PC-3 (cell line): ENCODE results near the gene ZBTB46. TPM values are rescaled to one million over a fixed set of nuclear protein-coding genes. Genes with fewer than 3 reads are reported as not detected.

Experiments
- ATAC-seq: fragments of 200-7000 bp; cut with Tn5 transposase; 2 replicates; pipeline ENCODE4 v1.9.1; 2020; ENCODE audit warnings: mild to moderate bottlenecking, moderate library complexity
- BruUV-seq: library from RNA; stranded (reverse); fragments of 400-500 nt; replicated peaks from 2 replicates; lab custom pipeline; 2021; lab: Mats Ljungman, UMichigan
- CTCF ChIA-PET: fragments of 300-600 bp; sonication (Branson Sonifier 250); formaldehyde crosslinking; loops from one replicate; lab custom pipeline; 2022; ENCODE audit warnings: antibody characterized with exemption; lab: Charles Lee
- POLR2A ChIA-PET: fragments of 300-600 bp; sonication (Branson Sonifier 250); formaldehyde crosslinking; loops from one replicate; lab custom pipeline; 2022; ENCODE audit warnings: antibody characterized with exemption; ENCODE audit not compliant: unreplicated experiment; lab: Charles Lee
- DNase-seq: peaks from one replicate; pipeline ENCODE4 v3.0.0-alpha.2; 2015
- H2AFZ ChIP-seq: fragments of 300-600 bp; sonication (generic); 2 replicates; pipeline ENCODE4 v1.6.0; 2016; ENCODE audit warnings: antibody characterized with exemption, low read length
- H3F3A ChIP-seq: fragments of 300-600 bp; sonication (generic); one replicate; pipeline ENCODE4 v1.6.0; 2017; ENCODE audit warnings: antibody characterized with exemption, low read length, control low read depth, mild to moderate bottlenecking; ENCODE audit not compliant: unreplicated experiment
- H3K27ac ChIP-seq: fragments of 300-600 bp; sonication (generic); 2 replicates; pipeline ENCODE4 v1.5.1; 2016; ENCODE audit warnings: mild to moderate bottlenecking, low read length
- H3K27me3 ChIP-seq: fragments of 300-600 bp; sonication (generic); 2 replicates; pipeline ENCODE4 v1.6.1; 2016; ENCODE audit warnings: low read length, mixed read lengths
- H3K36me3 ChIP-seq: fragments of 300-600 bp; sonication (generic); 2 replicates; pipeline ENCODE4 v1.6.1; 2016; ENCODE audit warnings: low read depth, mixed run types, low read length, mixed read lengths
- H3K4me1 ChIP-seq: fragments of 300-600 bp; sonication (generic); 2 replicates; pipeline ENCODE4 v1.5.1; 2016; ENCODE audit warnings: low read length; ENCODE audit not compliant: insufficient read depth
- H3K4me2 ChIP-seq: fragments of 300-600 bp; sonication (generic); 2 replicates; pipeline ENCODE4 v1.6.0; 2016; ENCODE audit warnings: low read length
- H3K4me3 ChIP-seq: fragments of 300-600 bp; sonication (generic); 2 replicates; pipeline ENCODE4 v1.5.1; 2016; ENCODE audit warnings: mild to moderate bottlenecking, low read length, mixed read lengths
- H3K79me2 ChIP-seq: fragments of 300-600 bp; sonication (generic); 2 replicates; pipeline ENCODE4 v1.6.1; 2017; ENCODE audit warnings: low read length, mixed read lengths
- H3K9ac ChIP-seq: fragments of 300-600 bp; sonication (generic); 2 replicates; pipeline ENCODE4 v1.6.0; 2016; ENCODE audit warnings: mild to moderate bottlenecking, low read length
- H3K9me2 ChIP-seq: fragments of 300-600 bp; sonication (generic); replicated peaks from 2 replicates; pipeline ENCODE4 v1.6.1; 2016; ENCODE audit warnings: mixed run types, low read length, mixed read lengths
- H3K9me3 ChIP-seq: fragments of 300-600 bp; sonication (generic); 2 replicates; pipeline ENCODE4 v1.6.1; 2016; ENCODE audit warnings: low read length, mixed read lengths
- H4K20me1 ChIP-seq: fragments of 300-600 bp; sonication (generic); 2 replicates; pipeline ENCODE4 v1.6.1; 2016; ENCODE audit warnings: low read length, mixed read lengths
- CTCF ChIP-seq: fragments of 300-600 bp; sonication (generic); conservative IDR thresholded peaks from 2 replicates; pipeline ENCODE4 v1.5.1; 2017; ENCODE audit warnings: antibody characterized with exemption, low read depth, mild to moderate bottlenecking, low read length
- EZH2 ChIP-seq: fragments of 300-600 bp; sonication (generic); IDR thresholded peaks from one replicate; pipeline ENCODE4 v1.6.1; 2017; ENCODE audit warnings: antibody characterized with exemption, mild to moderate bottlenecking, low read length; ENCODE audit not compliant: unreplicated experiment
- EZH2phosphoT487 ChIP-seq: fragments of 300-600 bp; sonication (generic); IDR thresholded peaks from 2 replicates; pipeline ENCODE4 v1.6.1; 2018; ENCODE audit warnings: mild to moderate bottlenecking, antibody characterized with exemption, low read length, borderline replicate concordance
- intact Hi-C: fragments of 100-400 bp; cut with micrococcal nuclease; formaldehyde crosslinking; loops from 2 replicates; pipeline ENCODE4 v1.9.0; 2023
- total RNA-seq: library from RNA; depleted of rRNA; stranded (reverse); fragments of >200 nt; gene quantifications from 2 replicates; pipeline ENCODE4 v1.2.3, GENCODE V29; 2014

Gene ZBTB46
- total RNA-seq, 1 experiment from 2014 or later = 7.3 TPM

- TF ChIP-seq EZH2 (no peak), CTCF (no peak), EZH2phosphoT487 (no peak)
- H2AFZ ChIP-seq = no peak overlapping the region
- H3F3A ChIP-seq = no peaks in the 10 kb centered on the region
- ATAC-seq = no peak
- H3K79me2 ChIP-seq = peaks cover 58% of the 10 kb centered on the region
- H3K4me3 ChIP-seq = no peak overlapping the region
- no peaks in the 10 kb centered on the region for H4K20me1 ChIP-seq
- H3K4me1 ChIP-seq = peaks cover 18% of the 10 kb centered on the region
- H3K27ac ChIP-seq = no peak overlapping the region
- no TSS peak for BruUV-seq
- H3K36me3 ChIP-seq = peaks cover 31% of the 10 kb centered on the region
- H3K4me2 ChIP-seq = peak overlapping the region; percentile 89; the same call in 1 of the 2 replicates
- no peak overlapping the region for H3K9ac ChIP-seq
- no peaks in the 10 kb centered on the region for H3K9me2 ChIP-seq
- ChIA-PET CTCF (no interaction called here), POLR2A (no interaction called here)
- no peaks in the 10 kb centered on the region for H3K27me3 ChIP-seq
- H3K9me3 ChIP-seq = no peaks in the 10 kb centered on the region
- intact Hi-C loops = loop anchor here (2.0 to 5.0 kb wide), 2 partner anchors 35 to 77 kb away; no protein-coding TSS in a partner anchor
- DNase-seq = no peak
Observed at GRCh38 chr20:63705232-63706026, 125.6 kb downstream of the ZBTB46 start.

GRCh38 chr20:63704749-63705117 lies 126.3 kb downstream of the ZBTB46 start:
- CTCF ChIA-PET = no interaction called here
- no peaks in the 10 kb centered on the region for H3K27me3 ChIP-seq
- intact Hi-C loops = loop anchor here (5.0 kb wide), 1 partner anchor 78 kb away; no protein-coding TSS in a partner anchor
- no peak overlapping the region for H2AFZ ChIP-seq
- no peak overlapping the region for H3K4me2 ChIP-seq
- H3K36me3 ChIP-seq = peaks cover 33% of the 10 kb centered on the region
- peaks cover 21% of the 10 kb centered on the region for H3K4me1 ChIP-seq
- H3K4me3 ChIP-seq = no peak overlapping the region
- no peak for DNase-seq
- no peaks in the 10 kb centered on the region for H4K20me1 ChIP-seq
- H3K9me2 ChIP-seq = no peaks in the 10 kb centered on the region
- no peak overlapping the region for H3K27ac ChIP-seq
- ATAC-seq = no peak
- no peaks in the 10 kb centered on the region for H3F3A ChIP-seq
- peaks cover 52% of the 10 kb centered on the region for H3K79me2 ChIP-seq
- H3K9ac ChIP-seq = no peak overlapping the region
- POLR2A ChIA-PET = no interaction called here
- no peaks in the 10 kb centered on the region for H3K9me3 ChIP-seq
- BruUV-seq = no TSS peak
- TF ChIP-seq EZH2 (no peak), EZH2phosphoT487 (no peak), CTCF (no peak)
